ENCODE data around the gene CLASP1.

GRCh38 chr2:121564905-121565304 is 84.4 kb downstream of the CLASP1 start:
- TF ChIP-seq, protein P1, sequence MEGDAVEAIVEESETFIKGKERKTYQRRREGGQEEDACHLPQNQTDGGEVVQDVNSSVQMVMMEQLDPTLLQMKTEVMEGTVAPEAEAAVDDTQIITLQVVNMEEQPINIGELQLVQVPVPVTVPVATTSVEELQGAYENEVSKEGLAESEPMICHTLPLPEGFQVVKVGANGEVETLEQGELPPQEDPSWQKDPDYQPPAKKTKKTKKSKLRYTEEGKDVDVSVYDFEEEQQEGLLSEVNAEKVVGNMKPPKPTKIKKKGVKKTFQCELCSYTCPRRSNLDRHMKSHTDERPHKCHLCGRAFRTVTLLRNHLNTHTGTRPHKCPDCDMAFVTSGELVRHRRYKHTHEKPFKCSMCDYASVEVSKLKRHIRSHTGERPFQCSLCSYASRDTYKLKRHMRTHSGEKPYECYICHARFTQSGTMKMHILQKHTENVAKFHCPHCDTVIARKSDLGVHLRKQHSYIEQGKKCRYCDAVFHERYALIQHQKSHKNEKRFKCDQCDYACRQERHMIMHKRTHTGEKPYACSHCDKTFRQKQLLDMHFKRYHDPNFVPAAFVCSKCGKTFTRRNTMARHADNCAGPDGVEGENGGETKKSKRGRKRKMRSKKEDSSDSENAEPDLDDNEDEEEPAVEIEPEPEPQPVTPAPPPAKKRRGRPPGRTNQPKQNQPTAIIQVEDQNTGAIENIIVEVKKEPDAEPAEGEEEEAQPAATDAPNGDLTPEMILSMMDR (IDR thresholded peaks at IDR 0.05; ENCODE audit: low read length), result no peak
- TF ChIP-seq EZH2 (IDR thresholded peaks at IDR 0.05; ENCODE audit: borderline replicate concordance, low read length), result no peak

All from OCI-LY1 (cell line).